Measurements from ENCODE around the gene LARGE1. TPM values are rescaled to one million over a fixed set of nuclear protein-coding genes. Genes with fewer than 3 reads are reported as not detected.
A peak's percentile ranks its signal among the peaks of the same experiment; 100 is the strongest.

Gene LARGE1
- total RNA-seq, 1 donor from 2014 or later, result 22.6 TPM

DNA sequence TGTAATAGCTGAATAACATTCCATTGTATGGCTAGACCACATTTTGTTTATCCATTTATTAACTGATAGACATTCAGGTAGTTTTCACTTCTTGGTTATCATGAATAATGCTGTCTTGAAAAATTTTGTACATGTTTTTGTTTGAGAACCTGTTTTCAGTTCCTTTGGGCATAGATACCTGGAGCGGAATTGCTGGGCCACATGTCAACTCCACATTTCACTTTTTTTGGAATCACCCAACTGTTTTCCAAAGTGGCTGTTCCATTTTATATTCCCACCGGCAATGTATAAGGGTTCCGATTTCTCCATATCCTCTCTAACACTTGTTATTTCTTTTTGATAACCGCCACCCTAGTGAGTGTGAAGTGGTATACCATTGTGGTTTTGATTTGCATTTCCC lies 184.3 kb downstream of the LARGE1 start:
- no peak for DNase-seq (ENCODE audit: low read depth)

- no peak for DNase-seq (ENCODE audit: low read depth)
Measured at GRCh38 chr22:33728847-33729246, 191.4 kb downstream of the LARGE1 start.

DNA sequence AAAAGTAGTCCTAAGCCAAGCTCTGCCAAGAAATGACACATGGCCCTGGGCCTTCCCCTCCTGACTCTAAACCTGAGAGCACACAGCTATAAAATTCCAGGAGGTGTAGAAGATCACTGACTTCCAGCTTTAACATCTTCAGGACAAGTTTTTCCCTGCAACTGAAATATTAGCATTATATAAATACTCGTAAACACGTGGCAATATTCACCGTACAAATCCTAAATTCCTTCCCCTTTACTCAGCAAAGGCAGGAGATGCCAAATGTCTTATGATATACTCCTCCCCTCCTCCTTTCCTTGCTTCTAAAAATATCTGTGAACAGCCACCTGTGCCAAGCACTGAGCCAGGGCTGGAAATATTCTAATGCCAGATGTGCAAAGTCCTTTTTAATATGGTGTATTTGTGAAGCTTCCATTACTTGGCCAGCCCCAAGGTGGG lies 194.0 kb downstream of the LARGE1 start:
- DNase-seq (ENCODE audit: low read depth), result peak; percentile 29

GRCh38 chr22:33723915-33724314 lies 196.4 kb downstream of the LARGE1 start:
- DNase-seq (ENCODE audit: low read depth), result no peak

DNA sequence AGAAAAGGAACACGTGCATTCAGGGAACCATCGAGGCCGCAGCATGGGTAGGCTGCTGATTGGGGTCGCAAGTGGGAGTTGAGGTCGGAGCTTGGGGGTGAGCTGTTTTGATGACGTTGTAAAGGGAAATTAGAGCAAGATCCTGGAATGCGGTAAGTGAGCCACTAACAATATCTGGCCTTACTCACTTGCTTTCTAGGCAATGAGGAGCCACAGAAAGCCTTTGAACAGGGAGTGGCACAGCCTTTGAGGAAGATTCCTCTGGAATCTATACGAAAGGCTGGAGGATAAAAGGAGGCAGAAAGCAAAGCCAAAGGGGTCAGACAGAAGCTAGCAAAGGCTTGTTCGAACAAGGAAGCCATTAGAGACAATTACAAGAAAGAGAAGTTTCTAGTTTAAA lies 197.5 kb downstream of the LARGE1 start:
- DNase-seq (ENCODE audit: low read depth), result no peak

DNA sequence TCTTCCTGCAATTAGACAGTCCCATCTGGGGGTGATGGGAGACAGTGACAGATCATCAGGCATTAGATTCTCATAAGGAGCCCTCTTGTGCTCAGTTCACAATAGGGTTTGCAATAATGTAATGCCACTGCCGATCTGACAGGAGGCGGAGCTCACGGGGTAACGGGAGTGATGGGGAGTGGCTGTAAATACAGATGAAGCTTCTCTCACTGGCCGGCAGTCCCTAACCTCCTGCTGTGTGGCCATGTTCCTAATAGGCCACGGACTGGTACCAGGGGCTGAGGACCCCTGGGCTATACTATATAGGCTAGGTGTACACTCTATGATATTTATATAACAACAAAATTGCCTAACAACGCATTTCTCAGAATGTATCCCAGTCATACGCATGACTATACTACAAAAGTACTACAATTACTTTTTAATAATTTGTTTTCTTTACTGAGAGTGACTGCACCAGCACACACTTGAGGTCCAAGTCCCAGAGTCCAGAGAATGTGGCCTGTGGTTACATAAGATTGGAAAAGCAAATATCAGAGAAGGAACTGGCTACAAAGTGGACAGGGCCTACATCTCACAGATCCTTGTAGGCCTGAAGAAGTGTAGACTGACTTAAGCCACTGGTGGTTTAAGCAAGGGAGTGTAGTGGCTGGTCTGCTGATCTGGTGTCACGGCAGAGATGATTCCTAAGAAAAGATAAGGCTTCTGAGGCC lies 200.0 kb downstream of the LARGE1 start:
- no peak for DNase-seq (ENCODE audit: low read depth)

DNA sequence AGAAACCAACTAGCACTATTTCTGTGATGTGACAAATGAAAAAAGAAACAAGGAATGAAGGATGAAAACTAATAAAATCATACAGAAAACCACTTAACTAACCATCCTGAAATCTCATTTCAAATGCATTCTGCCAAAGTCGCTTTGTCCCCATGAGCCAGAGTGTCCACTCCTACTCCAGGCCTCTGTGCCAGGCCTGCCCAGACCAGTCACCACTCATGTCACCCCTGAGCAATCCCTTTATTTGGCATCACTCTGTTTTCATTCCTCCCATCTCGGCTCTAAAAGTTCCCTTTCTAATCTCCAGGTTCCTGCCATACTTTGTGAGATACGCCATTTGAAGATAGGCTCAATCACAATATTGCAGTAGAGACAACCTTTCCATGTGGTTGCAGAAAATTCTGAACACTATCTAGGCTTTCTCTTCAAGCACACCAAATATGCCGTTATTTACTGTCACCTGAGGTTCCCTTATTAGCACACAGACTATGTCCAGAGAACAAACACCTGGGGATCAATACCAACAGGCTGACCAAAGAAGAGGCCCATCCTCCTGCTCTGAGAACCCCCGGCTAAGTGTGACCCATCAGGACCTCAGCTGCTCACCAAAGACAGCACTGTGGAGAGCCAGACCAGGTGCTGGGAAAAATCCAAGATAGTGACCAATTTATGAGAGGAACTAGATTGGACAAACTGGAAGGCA lies 202.4 kb downstream of the LARGE1 start:
- DNase-seq (ENCODE audit: low read depth), result no peak

- no peak for DNase-seq (ENCODE audit: low read depth)
Measured at GRCh38 chr22:33715237-33715985, 204.9 kb downstream of the LARGE1 start.

DNA sequence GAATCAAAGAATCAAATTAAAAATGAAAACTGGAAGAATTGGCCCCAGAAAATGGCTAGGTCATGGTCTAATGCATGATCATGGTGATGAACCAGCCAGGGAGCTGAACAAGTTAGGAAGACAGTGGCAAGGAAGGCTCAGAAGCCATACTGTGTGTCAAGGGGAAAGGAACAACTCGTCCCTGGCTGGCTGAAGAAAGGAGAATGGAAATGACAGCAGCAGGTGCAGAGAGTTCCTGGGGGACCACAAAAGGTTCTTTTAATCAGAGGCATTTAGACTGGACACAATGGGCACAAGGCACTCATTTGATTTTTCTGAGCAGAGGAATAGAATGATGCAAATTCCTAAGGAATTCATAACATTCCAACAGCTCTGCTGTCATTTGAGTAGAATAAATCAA lies 209.9 kb downstream of the LARGE1 start:
- peak; percentile 67 for DNase-seq (ENCODE audit: low read depth)

- no peak for DNase-seq (ENCODE audit: low read depth)
Measured at GRCh38 chr22:33707581-33707980, 212.7 kb downstream of the LARGE1 start.

DNA sequence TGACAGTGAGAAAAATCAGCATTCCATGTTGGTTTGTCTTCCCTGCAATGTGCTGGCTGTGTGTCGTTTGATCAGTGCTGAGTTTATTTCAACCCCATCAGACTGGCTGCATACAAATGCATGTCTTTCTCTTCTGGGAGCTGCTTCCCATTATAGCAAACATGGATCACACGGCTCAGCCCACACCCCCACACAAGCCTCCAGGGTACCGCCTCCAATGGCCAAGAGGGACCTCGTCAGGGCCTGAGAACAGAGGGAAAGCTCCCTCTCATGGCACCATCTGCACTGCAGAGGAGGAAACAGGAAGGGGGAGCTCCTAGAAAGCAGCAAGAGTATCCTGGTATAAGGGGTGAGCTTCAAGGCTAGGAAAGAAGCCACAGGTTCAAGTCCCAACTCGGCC lies 214.2 kb downstream of the LARGE1 start:
- DNase-seq (ENCODE audit: low read depth), result no peak

GRCh38 chr22:33699176-33699575 lies 221.1 kb downstream of the LARGE1 start:
- DNase-seq (ENCODE audit: low read depth), result no peak

- DNase-seq (ENCODE audit: low read depth), result no peak
Measured at GRCh38 chr22:33697640-33698039, 222.6 kb downstream of the LARGE1 start.

GRCh38 chr22:33691057-33691630 lies 229.1 kb downstream of the LARGE1 start:
- peak; percentile 20 for DNase-seq (ENCODE audit: low read depth)

DNA sequence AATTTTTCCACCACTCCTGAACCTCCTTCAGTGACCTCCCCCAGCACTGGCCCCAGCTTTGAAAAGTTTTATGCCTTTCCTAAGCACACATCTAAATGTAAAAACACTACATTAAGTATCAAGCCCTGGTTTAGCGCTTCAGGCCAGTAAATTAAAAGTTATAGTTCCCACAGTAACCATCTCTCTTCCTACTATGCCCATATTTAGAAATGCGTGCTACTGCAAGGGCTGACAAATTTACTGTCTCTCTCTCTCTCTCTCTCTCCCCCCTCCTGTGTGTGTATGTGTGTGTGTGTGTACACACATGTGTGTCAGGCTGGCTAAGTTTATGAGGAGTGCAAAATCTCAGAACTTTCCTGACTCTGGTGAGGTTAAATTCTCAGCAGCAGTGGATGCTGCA lies 231.4 kb downstream of the LARGE1 start:
- DNase-seq (ENCODE audit: low read depth), result no peak

DNA sequence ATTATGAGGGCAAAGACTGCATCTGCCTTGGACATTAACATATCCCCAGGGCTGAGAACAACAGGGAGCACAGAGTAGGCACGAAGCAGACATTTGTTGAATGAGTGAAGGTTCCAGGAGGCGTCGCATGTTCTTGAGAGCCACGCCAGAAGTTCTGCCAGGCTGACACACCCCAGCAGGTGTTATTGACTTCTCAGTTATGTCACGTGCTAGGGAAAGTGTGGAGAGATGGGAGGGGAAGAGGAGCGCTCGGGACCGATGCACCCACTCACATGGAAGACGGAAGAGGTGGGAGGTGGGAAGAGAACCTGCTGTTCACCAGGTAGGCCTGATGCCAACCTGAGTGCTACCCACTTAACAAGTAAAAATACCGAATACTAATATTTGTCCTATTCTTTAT lies 232.8 kb downstream of the LARGE1 start:
- no peak for DNase-seq (ENCODE audit: low read depth)

GRCh38 chr22:33684087-33684486 lies 236.2 kb downstream of the LARGE1 start:
- DNase-seq (ENCODE audit: low read depth), result no peak

GRCh38 chr22:33682927-33683326 lies 237.3 kb downstream of the LARGE1 start:
- DNase-seq (ENCODE audit: low read depth), result no peak

GRCh38 chr22:33680632-33681031 lies 239.6 kb downstream of the LARGE1 start:
- no peak for DNase-seq (ENCODE audit: low read depth)

- no peak for DNase-seq (ENCODE audit: low read depth)
Measured at GRCh38 chr22:33678523-33678922, 241.8 kb downstream of the LARGE1 start.

GRCh38 chr22:33677536-33677935 lies 242.7 kb downstream of the LARGE1 start:
- DNase-seq (ENCODE audit: low read depth), result no peak

- no peak for DNase-seq (ENCODE audit: low read depth)
Measured at GRCh38 chr22:33674357-33674756, 245.9 kb downstream of the LARGE1 start.

Measured in myocyte (in vitro differentiated cells).